Measurements from ENCODE around the gene HAND1.

- TF ChIP-seq CTCF (IDR thresholded peaks at IDR 0.05) (no peak), POLR2A (IDR thresholded peaks at IDR 0.05) (no peak)
Measured at GRCh38 chr5:154524181-154524580, 46.2 kb upstream of the HAND1 start.

Data from gastroesophageal sphincter (tissue), 3 donors.